Mononuclear cell (primary cell): ENCODE data around the gene OR1M1. TPM values are rescaled to one million over a fixed set of nuclear protein-coding genes. Genes with fewer than 3 reads are reported as not detected.

Experiments used
- H3K27me3 ChIP-seq: 2 replicates; pipeline ENCODE4 v1.6.0; 2011; ENCODE audit warnings: low read length, control low read depth; ENCODE audit not compliant: insufficient read depth
- H3K4me1 ChIP-seq: 2 replicates; pipeline ENCODE4 v1.5.1; 2011; ENCODE audit warnings: mild to moderate bottlenecking, low read length, control low read depth; ENCODE audit not compliant: insufficient read depth
- H3K4me3 ChIP-seq: 2 replicates; pipeline ENCODE4 v1.5.1; 2011; ENCODE audit warnings: mild to moderate bottlenecking, low read length, moderate library complexity
- H3K9me3 ChIP-seq: 2 replicates; pipeline ENCODE4 v1.5.1; 2011; ENCODE audit warnings: low read depth, mild to moderate bottlenecking, control low read depth, low read length
- total RNA-seq: library from RNA; depleted of rRNA; stranded (reverse); fragments of >200 nt; gene quantifications from one replicate; pipeline ENCODE4 v1.2.3, GENCODE V29; 2012

The OR1M1 gene
- total RNA-seq, 1 donor: not detected

GRCh38 chr19:9130965-9131364, 44.1 kb downstream of the OR1M1 start:
- Histone ChIP-seq H3K4me1 (no peaks in the 10 kb centered on the region), H3K9me3 (no peaks in the 10 kb centered on the region), H3K4me3 (no peak overlapping the region), H3K27me3 (no peaks in the 10 kb centered on the region)

- H3K4me1 ChIP-seq: no peaks in the 10 kb centered on the region
- H3K9me3 ChIP-seq: no peaks in the 10 kb centered on the region
- H3K4me3 ChIP-seq: no peak overlapping the region
- H3K27me3 ChIP-seq: no peaks in the 10 kb centered on the region
Measured at GRCh38 chr19:9132422-9132821, 45.6 kb downstream of the OR1M1 start.

GRCh38 chr19:9139609-9140158, 52.8 kb downstream of the OR1M1 start:
- Histone ChIP-seq H3K9me3 (peaks cover 5% of the 10 kb centered on the region), H3K27me3 (no peaks in the 10 kb centered on the region), H3K4me3 (peak overlapping the region; percentile 96)

GRCh38 chr19:9140159-9140874, 53.5 kb downstream of the OR1M1 start, which contains the start of gene ZNF317:
TSS of gene ZNF317 (plus strand) at chr19:9140397. CDS start at chr19:9156017, 15,620 bp downstream.
- H3K27me3 ChIP-seq: no peaks in the 10 kb centered on the region
- peaks cover 19% of the 10 kb centered on the region for H3K4me1 ChIP-seq
- peaks cover 12% of the 10 kb centered on the region for H3K9me3 ChIP-seq
- peak within 1 kb of the TSS; percentile 96 for H3K4me3 ChIP-seq

More at GRCh38 chr19:9139609-9140158, 52.8 kb downstream of the OR1M1 start:
- peaks cover 19% of the 10 kb centered on the region for H3K4me1 ChIP-seq

GRCh38 chr19:9144920-9145319, 58.1 kb downstream of the OR1M1 start:
- Histone ChIP-seq H3K27me3 (no peaks in the 10 kb centered on the region), H3K9me3 (peaks cover 16% of the 10 kb centered on the region)

More at GRCh38 chr19:9144920-9145319, 58.1 kb downstream of the OR1M1 start:
- Histone ChIP-seq H3K4me3 (no peak overlapping the region), H3K4me1 (peaks cover 17% of the 10 kb centered on the region)

Other genes with a start within 250 kb of the OR1M1 start
- under 0.01 TPM for gene MUC16, start 76.7 kb upstream of the OR1M1 start, total RNA-seq
- gene OR7G2, start 20.4 kb downstream of the OR1M1 start, total RNA-seq: not detected
- gene OR7G1, start 28.7 kb downstream of the OR1M1 start, total RNA-seq: not detected
- not detected for gene OR7G3, start 39.9 kb downstream of the OR1M1 start, total RNA-seq
- 73.1 TPM for gene ZNF317, start 53.3 kb downstream of the OR1M1 start, total RNA-seq
- gene OR7D2, start 91.9 kb downstream of the OR1M1 start, total RNA-seq: under 0.01 TPM
- not detected for gene OR7D4, start 132.5 kb downstream of the OR1M1 start, total RNA-seq
- gene OR7E24, start 163.9 kb downstream of the OR1M1 start, total RNA-seq: not detected
- 22.5 TPM for gene ZNF699, start 222.8 kb downstream of the OR1M1 start, total RNA-seq
- gene ZNF559, start 237.1 kb downstream of the OR1M1 start, total RNA-seq: 10.3 TPM